ENCODE measurements around the gene CD274. TPM values are rescaled to one million over a fixed set of nuclear protein-coding genes. Genes with fewer than 3 reads are reported as not detected.
"Not testable (repeated sequence)": the region's sequence is repeated elsewhere in the genome, so short reads cannot be mapped to it uniquely, and the experiment has no call there.

CD274 gene
- 4.6 TPM for total RNA-seq (ENCODE audit: insufficient read depth, low replicate concordance)

- peak; percentile 76 for DNase-seq (ENCODE audit: low spot score)
Observed at GRCh38 chr9:5450359-5451091, at the start of gene CD274. CD274 (plus strand) TSS chr9:5450542; CDS start chr9:5456114, 5,572 bp downstream.

GRCh38 chr9:5402217-5402616, 48.1 kb upstream of the CD274 start:
- DNase-seq (ENCODE audit: low spot score): no peak

DNA sequence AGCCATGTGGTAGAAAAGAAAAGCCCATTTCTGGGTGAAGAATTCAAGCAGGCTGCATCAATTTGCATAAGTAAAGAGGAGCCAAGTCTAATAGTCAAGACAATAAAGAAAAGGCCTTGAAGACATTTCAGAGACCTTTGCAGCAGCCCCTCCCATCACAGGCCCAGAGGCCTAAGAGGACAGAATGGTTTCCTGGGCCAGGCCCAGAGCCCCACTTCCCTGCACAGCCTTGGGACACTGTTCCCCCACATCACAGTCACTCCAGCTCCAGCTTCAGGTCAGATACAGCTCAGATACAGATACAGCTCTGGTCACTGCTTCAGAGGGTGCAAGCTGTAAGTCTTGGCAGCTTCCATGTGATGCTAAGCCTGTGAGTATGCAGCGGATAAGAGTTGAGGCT, 41.7 kb upstream of the CD274 start:
- no peak for DNase-seq (ENCODE audit: low spot score)

DNA sequence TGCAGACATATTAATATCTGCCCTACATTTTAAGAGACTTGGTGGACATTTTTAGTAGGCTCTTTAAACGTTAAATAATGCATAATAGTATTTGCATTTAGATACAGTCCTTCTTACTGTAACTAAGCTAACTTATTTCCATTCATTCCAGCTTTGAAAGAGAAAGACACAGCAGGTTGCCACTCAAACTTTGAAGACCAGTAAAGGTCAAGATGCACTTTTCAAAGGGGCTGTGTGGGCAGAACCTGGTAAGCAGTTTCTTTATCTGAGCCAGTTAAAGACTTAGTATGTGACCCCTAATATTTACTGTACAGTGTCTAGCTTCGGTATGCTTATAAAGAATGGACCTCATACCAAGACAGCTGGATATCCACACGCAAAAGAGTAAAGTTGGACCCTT, 33.4 kb upstream of the CD274 start:
- DNase-seq (ENCODE audit: low spot score): no peak

DNA sequence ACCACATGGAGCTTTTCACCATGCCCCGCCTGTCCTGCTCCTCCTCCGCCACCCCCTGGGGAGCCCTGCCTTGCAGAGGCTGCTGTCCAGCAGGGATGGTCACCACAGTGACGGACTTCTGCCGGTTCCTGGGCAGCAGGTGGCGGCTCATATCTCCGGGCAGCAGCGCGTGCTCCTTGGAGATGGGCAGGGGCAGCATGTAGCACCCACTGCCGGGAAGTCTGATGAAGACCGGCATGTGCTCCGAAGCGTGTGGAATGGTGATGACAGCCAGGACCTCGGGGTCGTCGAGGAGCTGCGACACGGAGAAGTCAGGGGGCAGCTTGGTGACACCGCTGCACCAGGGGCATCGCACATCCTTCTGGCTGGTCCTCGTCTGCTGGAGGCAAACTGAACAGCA, 31.9 kb upstream of the CD274 start:
- no peak for DNase-seq (ENCODE audit: low spot score)

GRCh38 chr9:5419987-5420386, 30.4 kb upstream of the CD274 start:
- no peak for DNase-seq (ENCODE audit: low spot score)

GRCh38 chr9:5421163-5421562, 29.2 kb upstream of the CD274 start:
- DNase-seq (ENCODE audit: low spot score): no peak

DNA sequence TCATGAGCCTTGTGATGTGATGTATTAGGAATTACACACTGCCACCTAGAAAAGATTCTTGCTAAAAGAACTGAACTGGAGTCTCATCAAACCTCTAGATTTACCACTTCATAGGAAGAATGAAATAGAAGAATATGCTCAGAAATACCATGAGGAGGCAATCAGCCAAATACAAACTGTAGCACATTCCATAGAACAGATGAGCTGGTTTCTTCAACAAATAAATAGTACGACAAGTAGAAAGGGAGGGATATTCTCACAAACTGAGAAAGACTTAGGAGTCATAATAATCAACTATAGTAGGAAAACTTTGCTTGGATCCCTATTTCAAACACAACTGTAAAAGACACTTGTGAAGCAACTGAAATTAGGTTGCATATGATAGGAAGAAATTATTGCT, 28.1 kb upstream of the CD274 start:
- no peak for DNase-seq (ENCODE audit: low spot score)

DNA sequence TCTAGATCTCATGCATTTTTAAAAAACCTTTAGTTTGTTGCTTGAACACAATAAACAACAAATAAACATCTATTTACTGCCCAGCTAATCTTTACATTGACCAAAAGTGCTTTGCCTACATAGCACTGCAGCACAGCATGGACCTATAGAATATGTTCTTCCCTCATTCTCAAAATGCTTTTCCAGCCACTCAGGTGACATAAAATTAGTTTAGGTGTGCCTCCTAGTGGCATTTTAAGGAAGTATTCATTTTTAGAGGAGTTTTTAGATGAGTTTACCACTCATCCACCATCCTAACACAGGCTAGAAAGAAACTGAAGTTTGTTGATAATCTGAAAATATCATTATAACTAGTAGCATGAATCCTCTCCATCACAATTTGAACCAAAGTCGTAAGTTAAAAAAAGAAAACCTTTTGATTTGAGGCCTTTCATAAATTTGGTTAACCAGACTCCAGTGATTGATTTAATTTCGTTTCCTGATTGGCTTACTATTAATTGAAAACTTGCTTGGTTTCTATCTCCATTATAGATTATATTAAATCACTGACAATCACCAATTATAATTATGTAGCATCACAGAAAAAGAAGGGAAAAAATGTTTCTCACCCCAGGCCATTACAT, 25.2 kb upstream of the CD274 start:
- no peak for DNase-seq (ENCODE audit: low spot score)

GRCh38 chr9:5427005-5427404, 23.3 kb upstream of the CD274 start:
- DNase-seq (ENCODE audit: low spot score): no peak

DNA sequence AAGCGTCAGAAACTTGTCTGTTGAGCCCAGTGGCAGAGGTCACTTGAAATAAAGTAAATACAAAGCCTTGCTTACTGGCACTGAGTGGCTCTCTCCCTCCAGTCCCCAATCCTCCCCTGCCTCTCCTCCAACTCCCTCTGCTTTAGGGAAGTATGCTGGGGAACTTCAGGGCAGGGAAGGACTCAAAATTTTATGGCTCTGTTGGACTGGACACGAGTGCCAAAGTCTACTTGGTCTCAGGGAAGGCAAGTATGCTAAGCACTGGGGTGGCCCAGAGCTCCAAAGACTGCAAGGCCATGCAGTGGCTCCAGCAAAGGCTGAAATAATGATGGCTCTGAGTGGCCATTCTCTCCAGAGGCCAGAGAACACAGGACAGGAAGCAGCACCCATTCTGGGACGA, 22.2 kb upstream of the CD274 start:
- no peak for DNase-seq (ENCODE audit: low spot score)

- DNase-seq (ENCODE audit: low spot score): no peak
Observed at GRCh38 chr9:5428794-5429528, 21.4 kb upstream of the CD274 start.

GRCh38 chr9:5429873-5430564, 20.3 kb upstream of the CD274 start:
- no peak for DNase-seq (ENCODE audit: low spot score)

DNA sequence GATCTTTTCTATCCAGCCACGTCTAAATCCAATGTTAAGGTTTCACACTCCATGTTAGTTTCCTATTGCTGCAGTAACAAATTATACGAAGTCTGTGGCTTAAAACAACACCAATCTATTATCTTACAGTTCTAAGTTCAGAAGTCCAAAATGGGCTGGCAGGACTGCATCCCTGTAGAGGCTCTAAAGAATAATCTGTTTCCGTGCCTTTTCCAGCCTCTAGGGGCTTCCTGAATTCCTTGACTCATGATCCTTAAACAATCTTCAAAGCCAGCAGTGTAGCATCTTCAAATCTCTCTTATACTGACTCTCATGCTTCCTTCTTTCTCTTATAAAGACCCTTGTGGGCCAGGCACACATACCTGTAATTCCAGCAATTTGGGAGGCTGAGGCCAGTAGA, 19.4 kb upstream of the CD274 start:
- no peak for DNase-seq (ENCODE audit: low spot score)

DNA sequence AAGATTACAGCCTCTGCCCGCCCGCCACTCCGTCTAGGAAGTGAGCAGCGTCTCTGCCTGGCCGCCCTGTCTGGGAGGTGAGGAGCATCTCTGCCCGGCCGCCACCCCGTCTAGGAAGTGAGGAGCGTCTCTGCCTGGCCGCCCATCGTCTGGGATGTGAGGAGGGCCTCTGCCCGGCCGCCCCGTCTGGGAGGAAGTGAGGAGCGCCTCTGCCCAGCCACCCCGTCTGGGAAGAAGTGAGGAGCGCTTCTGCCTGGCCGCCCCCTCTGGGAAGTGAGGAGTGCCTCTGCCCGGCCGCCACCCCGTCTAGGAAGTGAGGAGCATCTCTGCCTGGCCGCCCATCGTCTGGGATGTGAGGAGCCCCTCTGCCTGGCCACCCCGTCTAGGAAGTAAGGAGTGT, 17.5 kb upstream of the CD274 start:
- not testable (repeated sequence) for DNase-seq (ENCODE audit: low spot score)

DNA sequence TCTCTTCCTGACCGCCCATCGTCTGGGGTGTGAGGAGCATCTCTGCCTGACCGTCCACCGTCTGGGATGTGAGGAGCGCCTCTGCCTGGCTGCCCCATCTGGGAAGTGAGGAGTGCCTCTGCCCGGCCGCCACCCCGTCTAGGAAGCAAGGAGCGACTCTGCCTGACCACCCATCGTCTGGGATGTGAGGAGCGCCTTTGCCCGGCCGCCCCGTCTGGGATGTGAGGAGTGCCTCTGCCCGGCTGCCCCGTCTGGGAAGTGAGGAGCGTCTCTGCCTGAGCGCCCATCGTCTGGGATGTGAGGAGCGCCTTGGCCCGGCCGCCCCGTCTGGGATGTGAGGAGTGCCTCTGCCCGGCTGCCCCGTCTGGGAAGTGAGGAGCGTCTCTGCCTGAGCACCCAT, 17.0 kb upstream of the CD274 start:
- not testable (repeated sequence) for DNase-seq (ENCODE audit: low spot score)

DNA sequence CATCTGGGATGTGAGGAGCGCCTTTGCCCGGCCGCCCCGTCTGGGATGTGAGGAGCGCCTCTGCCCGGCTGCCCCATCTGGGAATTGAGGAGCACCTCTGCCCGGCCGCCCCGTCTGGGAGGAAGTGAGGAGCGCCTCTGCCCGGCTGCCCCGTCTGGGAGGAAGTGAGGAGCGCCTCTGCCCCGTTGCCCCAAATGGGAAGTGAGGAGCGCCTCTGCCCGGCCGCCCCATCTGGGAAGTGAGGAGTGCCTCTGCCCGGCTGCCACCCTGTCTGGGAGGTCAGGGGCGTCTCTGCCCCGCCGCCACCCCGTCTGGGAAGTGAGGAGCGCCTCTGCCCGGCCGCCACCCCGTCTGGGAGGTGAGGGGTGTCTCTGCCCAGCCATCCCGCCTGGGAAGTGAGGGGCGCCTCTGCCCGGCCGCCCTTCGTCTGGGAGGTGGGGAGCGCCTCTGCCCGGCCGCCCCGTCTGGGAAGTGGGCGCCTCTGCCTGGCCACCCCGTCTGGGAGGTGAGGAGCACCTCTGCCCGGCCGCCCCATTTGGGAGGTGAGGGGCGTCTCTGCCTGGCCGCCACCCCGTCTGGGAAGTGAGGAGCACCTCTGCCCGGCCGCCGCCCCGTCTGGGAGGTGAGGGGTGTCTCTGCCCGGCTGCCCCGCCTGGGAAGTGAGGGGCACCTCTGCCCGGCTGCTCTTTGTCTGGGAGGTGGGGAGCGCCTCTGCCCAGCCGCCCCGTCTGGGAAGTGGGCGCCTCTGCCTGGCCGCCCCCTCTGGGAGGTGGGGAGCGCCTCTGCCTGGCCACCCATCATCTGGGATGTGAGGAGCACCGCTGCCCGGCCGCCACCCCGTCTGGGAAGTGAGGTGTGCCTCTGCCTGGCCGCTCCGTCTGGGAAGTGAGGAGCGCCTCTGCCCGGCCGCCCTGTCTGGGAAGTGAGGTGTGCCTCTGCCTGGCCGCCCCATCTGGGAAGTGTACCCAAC, 16.2 kb upstream of the CD274 start:
- DNase-seq (ENCODE audit: low spot score): not testable (repeated sequence)

GRCh38 chr9:5435912-5436311, 14.4 kb upstream of the CD274 start:
- no peak for DNase-seq (ENCODE audit: low spot score)

DNA sequence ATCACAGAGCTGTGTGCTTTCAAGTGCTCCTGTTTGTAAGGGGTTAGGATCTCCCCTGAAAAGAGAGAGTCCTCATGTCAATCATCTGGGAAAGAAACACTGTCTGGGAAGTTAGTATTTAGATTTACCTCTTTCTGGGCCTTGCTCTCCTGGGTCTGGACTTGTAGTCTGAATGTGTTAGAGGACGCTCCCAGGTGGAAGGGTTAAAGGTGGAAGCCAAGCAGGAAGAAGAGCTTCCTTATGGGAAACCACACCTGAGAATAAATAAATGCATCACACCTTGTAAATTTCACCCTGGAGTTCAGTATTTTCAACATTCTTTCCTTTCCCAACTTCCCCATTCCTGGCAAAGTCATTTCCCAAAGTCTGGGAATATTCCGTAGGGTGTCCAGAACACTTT, 13.9 kb upstream of the CD274 start:
- DNase-seq (ENCODE audit: low spot score): no peak

GRCh38 chr9:5437254-5438216, 12.8 kb upstream of the CD274 start, which contains the start of gene PLGRKT:
PLGRKT (minus strand) TSS chr9:5437925; CDS start chr9:5431977, 5,948 bp downstream.
- DNase-seq (ENCODE audit: low spot score): peak; percentile 98

Measured in umbilical cord (tissue), 2 donors.